Ramos (cell line): Measurements from ENCODE around the gene PDPK1.

Source experiments
- in situ Hi-C: fragments of 300-500 bp; cut with MboI; formaldehyde crosslinking; loops from one replicate; pipeline ENCODE4 v1.14.3; 2022; ENCODE audit warnings: low sequenced_read_pairs; ENCODE audit not compliant: unreplicated experiment

Gene PDPK1

GRCh38 chr16:2537451-2538379 is at the start of gene PDPK1:
Gene PDPK1 (plus strand): TSS chr16:2538021. CDS start chr16:2538113, 92 bp downstream.
- in situ Hi-C loops: no loop called here

- in situ Hi-C loops: no loop called here
Measured at GRCh38 chr16:2489581-2489980, 48.2 kb upstream of the PDPK1 start.

- in situ Hi-C loops: no loop called here
Measured at GRCh38 chr16:2490190-2491105, 47.4 kb upstream of the PDPK1 start.

GRCh38 chr16:2492292-2492691 is 45.5 kb upstream of the PDPK1 start:
- in situ Hi-C loops: no loop called here

- in situ Hi-C loops: no loop called here
Measured at GRCh38 chr16:2493605-2494004, 44.2 kb upstream of the PDPK1 start.

- in situ Hi-C loops: no loop called here
Measured at GRCh38 chr16:2494616-2495015, 43.2 kb upstream of the PDPK1 start.

- in situ Hi-C loops: no loop called here
Measured at GRCh38 chr16:2495041-2495440, 42.8 kb upstream of the PDPK1 start.

- in situ Hi-C loops: no loop called here
Measured at GRCh38 chr16:2496223-2497115, 41.4 kb upstream of the PDPK1 start.

- in situ Hi-C loops: no loop called here
Measured at GRCh38 chr16:2497116-2497630, 40.6 kb upstream of the PDPK1 start.

GRCh38 chr16:2497695-2498484 is 39.9 kb upstream of the PDPK1 start:
- in situ Hi-C loops: no loop called here

- in situ Hi-C loops: no loop called here
Measured at GRCh38 chr16:2498531-2499253, 39.1 kb upstream of the PDPK1 start.

- in situ Hi-C loops: no loop called here
Measured at GRCh38 chr16:2499454-2499853, 38.4 kb upstream of the PDPK1 start.

- in situ Hi-C loops: loop anchor here (25.0 kb wide), 1 partner anchor 488 kb away; the partner anchor contains the start of genes NPW and ZNF598
Measured at GRCh38 chr16:2499890-2500429, 37.9 kb upstream of the PDPK1 start.

- in situ Hi-C loops: loop anchor here (25.0 kb wide), 1 partner anchor 488 kb away; the partner anchor contains the start of genes NPW and ZNF598
Measured at GRCh38 chr16:2500430-2500917, 37.3 kb upstream of the PDPK1 start.

- in situ Hi-C loops: loop anchor here (25.0 kb wide), 1 partner anchor 489 kb away; the partner anchor contains the start of genes NPW and ZNF598
Measured at GRCh38 chr16:2500918-2501750, 36.7 kb upstream of the PDPK1 start.
